ENCODE data around the gene PLA2R1.

- TF ChIP-seq POLR2A (IDR thresholded peaks at IDR 0.05) (no peak), POLR2AphosphoS5 (IDR thresholded peaks at IDR 0.05) (no peak), EP300 (IDR thresholded peaks at IDR 0.05; ENCODE audit: low read depth) (no peak)
- TF ChIP-seq, protein P1, sequence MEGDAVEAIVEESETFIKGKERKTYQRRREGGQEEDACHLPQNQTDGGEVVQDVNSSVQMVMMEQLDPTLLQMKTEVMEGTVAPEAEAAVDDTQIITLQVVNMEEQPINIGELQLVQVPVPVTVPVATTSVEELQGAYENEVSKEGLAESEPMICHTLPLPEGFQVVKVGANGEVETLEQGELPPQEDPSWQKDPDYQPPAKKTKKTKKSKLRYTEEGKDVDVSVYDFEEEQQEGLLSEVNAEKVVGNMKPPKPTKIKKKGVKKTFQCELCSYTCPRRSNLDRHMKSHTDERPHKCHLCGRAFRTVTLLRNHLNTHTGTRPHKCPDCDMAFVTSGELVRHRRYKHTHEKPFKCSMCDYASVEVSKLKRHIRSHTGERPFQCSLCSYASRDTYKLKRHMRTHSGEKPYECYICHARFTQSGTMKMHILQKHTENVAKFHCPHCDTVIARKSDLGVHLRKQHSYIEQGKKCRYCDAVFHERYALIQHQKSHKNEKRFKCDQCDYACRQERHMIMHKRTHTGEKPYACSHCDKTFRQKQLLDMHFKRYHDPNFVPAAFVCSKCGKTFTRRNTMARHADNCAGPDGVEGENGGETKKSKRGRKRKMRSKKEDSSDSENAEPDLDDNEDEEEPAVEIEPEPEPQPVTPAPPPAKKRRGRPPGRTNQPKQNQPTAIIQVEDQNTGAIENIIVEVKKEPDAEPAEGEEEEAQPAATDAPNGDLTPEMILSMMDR (IDR thresholded peaks at IDR 0.05) = no peak
These were observed 67.4 kb downstream of the PLA2R1 start for GRCh38 chr2:159995038-159995437.

All from transverse colon (tissue), 4 donors.